Trophoblast cell (in vitro differentiated cells and primary cell): ENCODE data around the gene RPL13.
A peak's percentile ranks its signal among the peaks of the same experiment; 100 is the strongest.

ENCODE experiments used
- DNase-seq, 2 donors: peaks; one replicate each; pipeline ENCODE4 v3.0.0-alpha.2; 2016
- H2AFZ ChIP-seq: 2 replicates; pipeline ENCODE4 v1.6.1; 2013; ENCODE audit warnings: low read length, moderate library complexity, mild to moderate bottlenecking; ENCODE audit not compliant: insufficient read depth, poor library complexity
- H2AK5ac ChIP-seq: 2 replicates; pipeline ENCODE4 v1.6.1; 2013; ENCODE audit warnings: mild to moderate bottlenecking, low read length
- H2BK120ac ChIP-seq: 2 replicates; pipeline ENCODE4 v1.6.1; 2013; ENCODE audit warnings: low read length, mild to moderate bottlenecking, moderate library complexity; ENCODE audit not compliant: insufficient read depth, poor library complexity
- H2BK12ac ChIP-seq: 2 replicates; pipeline ENCODE4 v1.6.1; 2013; ENCODE audit warnings: mild to moderate bottlenecking, low read length, moderate library complexity
- H2BK5ac ChIP-seq: 2 replicates; pipeline ENCODE4 v1.6.1; 2013; ENCODE audit warnings: low read length, low read depth, moderate library complexity, mild to moderate bottlenecking; ENCODE audit not compliant: poor library complexity
- H3K14ac ChIP-seq: 2 replicates; pipeline ENCODE4 v1.6.1; 2013; ENCODE audit warnings: mild to moderate bottlenecking, low read length
- H3K18ac ChIP-seq: 2 replicates; pipeline ENCODE4 v1.6.1; 2013; ENCODE audit warnings: mild to moderate bottlenecking, low read length
- H3K23ac ChIP-seq: 2 replicates; pipeline ENCODE4 v1.6.1; 2013; ENCODE audit warnings: low read length
- H3K27ac ChIP-seq: 2 replicates; pipeline ENCODE4 v1.5.1; 2013; ENCODE audit warnings: low read depth, mild to moderate bottlenecking, inconsistent platforms, low read length, moderate library complexity
- H3K27me3 ChIP-seq: 2 replicates; pipeline ENCODE4 v1.6.1; 2013; ENCODE audit warnings: inconsistent platforms, mild to moderate bottlenecking, low read length, moderate library complexity; ENCODE audit not compliant: insufficient read depth
- H3K36me3 ChIP-seq, 2 experiments: 1 replicate in 1 of 2; 2 replicates in 1 of 2; pipeline ENCODE4 v1.6.1; 2013; ENCODE audit warnings: low read length in 2 of 2, mild to moderate bottlenecking in 2 of 2, moderate library complexity in 1 of 2; ENCODE audit not compliant: insufficient read depth in 2 of 2, control insufficient read depth in 1 of 2
- H3K4ac ChIP-seq: 2 replicates; pipeline ENCODE4 v1.6.1; 2013; ENCODE audit warnings: low read depth, mild to moderate bottlenecking, low read length, moderate library complexity
- H3K4me1 ChIP-seq, 2 experiments: 1 replicate in 1 of 2; 2 replicates in 1 of 2; pipeline ENCODE4 v1.6.1; 2013; ENCODE audit warnings: low read length in 2 of 2, mild to moderate bottlenecking in 2 of 2, moderate library complexity in 1 of 2; ENCODE audit not compliant: insufficient read depth in 2 of 2, control insufficient read depth in 1 of 2
- H3K4me2 ChIP-seq: 2 replicates; pipeline ENCODE4 v1.6.1; 2013; ENCODE audit warnings: inconsistent platforms, mild to moderate bottlenecking, low read length, moderate library complexity
- H3K4me3 ChIP-seq: 2 replicates; pipeline ENCODE4 v1.5.1; 2013; ENCODE audit warnings: mild to moderate bottlenecking, low read depth, low read length, inconsistent platforms
- H3K79me1 ChIP-seq: one replicate; pipeline ENCODE4 v1.6.1; 2013; ENCODE audit warnings: low read length
- H3K79me2 ChIP-seq: 2 replicates; pipeline ENCODE4 v1.6.1; 2013; ENCODE audit warnings: low read length, mild to moderate bottlenecking; ENCODE audit not compliant: control insufficient read depth, insufficient read depth, poor library complexity
- H3K9ac ChIP-seq: 2 replicates; pipeline ENCODE4 v1.6.1; 2013; ENCODE audit warnings: mild to moderate bottlenecking, low read length
- H3K9me3 ChIP-seq: 2 replicates; pipeline ENCODE4 v1.6.1; 2013; ENCODE audit warnings: low read depth, mild to moderate bottlenecking, control low read depth, inconsistent platforms, low read length; ENCODE audit not compliant: insufficient read depth
- H4K12ac ChIP-seq: 2 replicates; pipeline ENCODE4 v1.6.1; 2013; ENCODE audit warnings: low read depth, mild to moderate bottlenecking, low read length, moderate library complexity
- H4K8ac ChIP-seq: 2 replicates; pipeline ENCODE4 v1.6.1; 2013; ENCODE audit warnings: low read depth, mild to moderate bottlenecking, low read length, moderate library complexity
- H4K91ac ChIP-seq: one replicate; pipeline ENCODE4 v1.6.1; 2013; ENCODE audit warnings: low read depth, mild to moderate bottlenecking, low read length, moderate library complexity
- WGBS: extraction: QIAGEN DNeasy Blood & Tissue Kit; methylation state at CpG from one replicate; pipeline ENCODE4 v1.1.7; 2013; ENCODE audit warnings: missing lambda C conversion rate; ENCODE audit not compliant: insufficient read length, insufficient coverage; ENCODE audit errors: extremely low coverage; 5-methylcytosine and 5-hydroxymethylcytosine counted together

The RPL13 gene

DNA sequence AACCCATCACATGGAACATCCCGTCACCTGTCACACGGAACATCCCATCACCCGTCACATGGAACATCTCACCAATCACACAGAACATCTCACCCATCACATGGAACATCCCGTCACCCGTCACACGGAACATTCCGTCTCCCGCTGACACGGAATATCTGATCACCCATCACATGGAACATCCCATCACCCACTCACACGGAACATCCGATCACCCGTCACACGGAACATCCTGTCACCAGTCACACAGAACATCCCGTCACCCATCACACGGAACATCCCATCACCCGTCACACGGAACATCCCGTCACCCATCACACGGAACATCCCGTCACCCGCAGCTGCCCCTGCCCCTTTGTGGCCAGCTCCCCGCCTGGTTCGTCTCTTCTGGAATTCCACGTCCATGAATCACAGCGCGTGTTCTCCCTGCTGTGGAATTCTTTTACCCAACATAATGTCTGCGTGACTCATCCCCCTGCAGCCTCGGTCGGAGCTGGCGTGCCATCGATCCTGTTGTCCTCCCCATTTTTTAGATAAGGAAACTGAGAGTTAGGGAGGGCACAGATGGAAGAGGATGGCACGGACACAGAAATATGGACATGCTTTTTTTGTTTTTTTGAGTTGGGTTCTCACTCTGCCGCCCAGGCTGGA, 20.7 kb downstream of the RPL13 start:
- H3K23ac ChIP-seq = no peak overlapping the region
- no peak overlapping the region for H2BK120ac ChIP-seq
- H2BK12ac ChIP-seq = no peak overlapping the region
- no CpG with 5 or more reads among the region's 33 CpGs for WGBS
- peak; percentile 91 to 95 for DNase-seq
- H3K18ac ChIP-seq = no peak overlapping the region
- H3K4ac ChIP-seq = no peak overlapping the region
- H4K12ac ChIP-seq = no peak overlapping the region
- H3K4me2 ChIP-seq = no peak overlapping the region
- peaks cover 3% of the 10 kb centered on the region for H3K79me1 ChIP-seq
- no peak overlapping the region for H3K27ac ChIP-seq
- no peaks in the 10 kb centered on the region for H3K36me3 ChIP-seq
- no peak overlapping the region for H2AK5ac ChIP-seq
- no peaks in the 10 kb centered on the region for H3K79me2 ChIP-seq
- peaks cover 14% of the 10 kb centered on the region for H3K27me3 ChIP-seq
- peaks cover 15 to 17% of the 10 kb centered on the region in 2 experiments for H3K4me1 ChIP-seq
- H3K9me3 ChIP-seq = peaks cover 16% of the 10 kb centered on the region
- no peak overlapping the region for H3K9ac ChIP-seq
- no peak overlapping the region for H4K8ac ChIP-seq
- no peak overlapping the region for H4K91ac ChIP-seq
- peak overlapping the region; percentile 6 for H3K4me3 ChIP-seq
- no peak overlapping the region for H3K14ac ChIP-seq
- H2AFZ ChIP-seq = no peak overlapping the region
- no peak overlapping the region for H2BK5ac ChIP-seq

DNA sequence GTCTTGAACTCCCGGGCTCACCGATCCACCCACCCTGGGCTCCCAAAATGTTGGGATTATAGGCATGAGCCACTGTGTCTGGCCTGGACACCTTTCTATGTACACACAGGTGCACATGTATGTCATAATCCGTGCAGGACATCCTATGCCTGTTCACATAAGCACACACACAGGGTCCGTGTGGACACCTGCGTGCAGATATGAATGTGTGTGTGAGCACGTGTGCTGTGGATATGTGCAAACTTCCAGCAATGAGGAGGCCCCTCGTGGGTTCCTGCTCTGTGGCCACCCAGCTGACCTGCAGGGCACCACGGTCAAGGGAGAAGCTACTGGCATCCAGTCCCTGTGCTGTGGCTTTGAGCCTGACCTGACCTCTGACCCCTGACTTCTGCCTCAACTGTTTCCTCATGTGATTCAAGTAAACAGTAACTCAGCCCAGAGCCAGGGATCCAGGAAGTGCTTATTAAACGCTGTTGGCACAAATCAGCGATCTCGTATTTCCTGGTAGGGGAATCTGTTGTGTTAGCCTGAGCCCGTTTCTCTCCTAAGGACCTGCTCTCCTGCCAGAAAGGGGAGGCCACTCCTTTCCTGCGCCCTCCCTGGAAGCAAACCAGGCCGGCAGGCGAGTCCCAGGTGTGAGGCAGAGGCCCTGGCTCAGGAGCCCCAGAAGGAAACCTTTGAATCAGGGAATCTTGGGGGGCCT, 21.5 kb downstream of the RPL13 start:
- Histone ChIP-seq H2BK12ac (peak overlapping the region; percentile 26), H3K23ac (no peak overlapping the region), H3K4me2 (no peak overlapping the region), H4K12ac (no peak overlapping the region), H2AFZ (no peak overlapping the region), H3K79me1 (peaks cover 3% of the 10 kb centered on the region), H2BK5ac (no peak overlapping the region), H3K14ac (no peak overlapping the region), H3K27ac (no peak overlapping the region), H3K4ac (no peak overlapping the region), H3K4me1 (peaks cover 15 to 17% of the 10 kb centered on the region in 2 experiments), H3K9ac (no peak overlapping the region), H2BK120ac (peak overlapping the region; percentile 34), H3K79me2 (no peaks in the 10 kb centered on the region), H3K4me3 (no peak overlapping the region), H3K9me3 (peaks cover 10% of the 10 kb centered on the region), H4K91ac (peak overlapping the region; percentile 11), H3K18ac (no peak overlapping the region), H4K8ac (no peak overlapping the region), H3K36me3 (no peaks in the 10 kb centered on the region), H3K27me3 (peaks cover 6% of the 10 kb centered on the region), H2AK5ac (no peak overlapping the region)
- WGBS = no CpG with 5 or more reads among the region's 15 CpGs
- no peak for DNase-seq

DNA sequence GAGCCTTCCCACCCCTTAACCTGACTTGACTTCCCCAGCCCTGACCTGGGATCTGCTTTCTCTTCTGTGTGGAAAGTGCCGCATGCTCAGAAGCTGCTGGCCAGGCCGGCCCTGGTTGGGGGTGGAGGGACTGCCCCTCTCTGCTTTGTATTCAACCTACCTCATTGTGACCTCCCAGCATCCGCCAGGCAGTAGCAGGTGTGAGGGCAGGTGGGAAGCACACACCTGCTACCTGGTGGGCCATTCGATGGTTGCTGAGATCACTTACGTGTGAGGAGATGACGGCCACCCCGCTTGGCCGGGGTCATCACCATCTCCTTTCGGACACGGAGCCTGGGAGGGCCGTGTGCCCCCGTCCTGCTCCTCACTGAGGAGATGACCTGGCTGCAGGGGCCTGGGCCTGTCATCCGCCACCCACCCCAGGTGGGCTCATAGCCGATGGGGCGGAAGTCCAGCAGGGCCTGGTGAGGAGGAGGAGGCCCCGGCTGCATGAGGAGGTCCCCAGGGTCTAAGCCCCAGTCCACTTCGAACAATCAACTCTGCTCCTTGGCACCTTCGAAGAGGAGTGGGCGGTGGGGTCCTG, 22.2 kb downstream of the RPL13 start:
- Histone ChIP-seq H3K4me2 (no peak overlapping the region), H3K18ac (no peak overlapping the region), H3K79me2 (no peaks in the 10 kb centered on the region), H3K14ac (peak overlapping the region; percentile 0), H4K8ac (no peak overlapping the region), H3K27me3 (no peaks in the 10 kb centered on the region), H4K12ac (no peak overlapping the region), H2AFZ (no peak overlapping the region), H2BK120ac (peak overlapping the region; percentile 34), H3K36me3 (no peaks in the 10 kb centered on the region), H3K79me1 (peaks cover 3% of the 10 kb centered on the region), H3K4me1 (peaks cover 15 to 17% of the 10 kb centered on the region in 2 experiments), H2BK5ac (no peak overlapping the region), H3K4ac (no peak overlapping the region), H2AK5ac (no peak overlapping the region), H3K9ac (no peak overlapping the region), H4K91ac (peak overlapping the region; percentile 11), H3K27ac (no peak overlapping the region), H3K23ac (no peak overlapping the region), H3K4me3 (no peak overlapping the region), H3K9me3 (peaks cover 10% of the 10 kb centered on the region), H2BK12ac (peak overlapping the region; percentile 26)
- no CpG with 5 or more reads among the region's 19 CpGs for WGBS
- DNase-seq = no peak

DNA sequence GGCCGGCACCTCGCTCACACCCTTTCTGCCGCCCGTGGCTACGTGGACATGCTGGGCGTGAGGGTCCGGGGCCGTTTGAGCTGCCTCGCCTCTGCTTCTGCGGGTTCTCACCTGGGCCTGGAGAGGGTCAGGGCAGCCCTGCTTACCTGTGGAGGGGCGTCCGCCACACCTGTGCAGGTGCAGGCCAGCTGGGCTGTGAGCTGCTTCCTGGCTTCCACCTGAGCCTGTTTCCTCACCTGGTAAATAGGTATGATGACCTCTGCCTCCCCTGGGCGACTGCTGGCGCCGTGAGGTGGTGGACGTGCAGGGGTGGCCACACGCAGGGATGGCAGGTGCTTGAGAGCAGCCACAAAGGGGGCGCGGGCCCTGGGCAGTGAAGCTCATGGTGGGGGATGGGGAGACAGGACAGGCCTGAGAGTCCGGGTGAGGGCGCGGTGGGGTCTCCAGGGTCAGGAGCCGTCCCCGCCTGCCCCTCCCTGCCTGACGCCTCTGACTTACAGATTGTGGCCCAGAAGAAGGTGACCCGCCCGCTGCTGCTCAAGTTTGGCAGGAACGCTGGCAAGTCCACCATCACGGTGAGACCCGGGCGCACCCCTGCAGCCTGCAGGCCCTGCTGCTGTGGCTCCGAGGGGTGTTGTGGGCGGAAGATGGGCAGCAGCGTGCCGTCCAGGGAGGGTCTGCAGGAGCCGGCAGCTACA, 22.9 kb downstream of the RPL13 start:
- no CpG with 5 or more reads among the region's 36 CpGs for WGBS
- H3K4me2 ChIP-seq = no peak overlapping the region
- peaks cover 3% of the 10 kb centered on the region for H3K79me1 ChIP-seq
- no peak overlapping the region for H2AK5ac ChIP-seq
- no peak overlapping the region for H4K8ac ChIP-seq
- H3K4me1 ChIP-seq = peaks cover 15 to 17% of the 10 kb centered on the region in 2 experiments
- H3K14ac ChIP-seq = no peak overlapping the region
- no peak overlapping the region for H4K91ac ChIP-seq
- H3K36me3 ChIP-seq = no peaks in the 10 kb centered on the region
- no peak overlapping the region for H3K4me3 ChIP-seq
- H2AFZ ChIP-seq = no peak overlapping the region
- no peak overlapping the region for H3K27ac ChIP-seq
- H3K27me3 ChIP-seq = no peaks in the 10 kb centered on the region
- H3K18ac ChIP-seq = no peak overlapping the region
- no peak overlapping the region for H2BK12ac ChIP-seq
- no peaks in the 10 kb centered on the region for H3K79me2 ChIP-seq
- H3K23ac ChIP-seq = no peak overlapping the region
- H3K9me3 ChIP-seq = peaks cover 10% of the 10 kb centered on the region
- no peak overlapping the region for H2BK5ac ChIP-seq
- no peak overlapping the region for H3K9ac ChIP-seq
- no peak overlapping the region for H2BK120ac ChIP-seq
- DNase-seq = no peak
- no peak overlapping the region for H4K12ac ChIP-seq
- no peak overlapping the region for H3K4ac ChIP-seq
